ENCODE data around the gene ARID3C. TPM values are rescaled to one million over a fixed set of nuclear protein-coding genes. Genes with fewer than 3 reads are reported as not detected.
A peak's percentile ranks its signal among the peaks of the same experiment; 100 is the strongest.

ARID3C gene
- total RNA-seq, 2 donors from 2014 or later = not detected

DNA sequence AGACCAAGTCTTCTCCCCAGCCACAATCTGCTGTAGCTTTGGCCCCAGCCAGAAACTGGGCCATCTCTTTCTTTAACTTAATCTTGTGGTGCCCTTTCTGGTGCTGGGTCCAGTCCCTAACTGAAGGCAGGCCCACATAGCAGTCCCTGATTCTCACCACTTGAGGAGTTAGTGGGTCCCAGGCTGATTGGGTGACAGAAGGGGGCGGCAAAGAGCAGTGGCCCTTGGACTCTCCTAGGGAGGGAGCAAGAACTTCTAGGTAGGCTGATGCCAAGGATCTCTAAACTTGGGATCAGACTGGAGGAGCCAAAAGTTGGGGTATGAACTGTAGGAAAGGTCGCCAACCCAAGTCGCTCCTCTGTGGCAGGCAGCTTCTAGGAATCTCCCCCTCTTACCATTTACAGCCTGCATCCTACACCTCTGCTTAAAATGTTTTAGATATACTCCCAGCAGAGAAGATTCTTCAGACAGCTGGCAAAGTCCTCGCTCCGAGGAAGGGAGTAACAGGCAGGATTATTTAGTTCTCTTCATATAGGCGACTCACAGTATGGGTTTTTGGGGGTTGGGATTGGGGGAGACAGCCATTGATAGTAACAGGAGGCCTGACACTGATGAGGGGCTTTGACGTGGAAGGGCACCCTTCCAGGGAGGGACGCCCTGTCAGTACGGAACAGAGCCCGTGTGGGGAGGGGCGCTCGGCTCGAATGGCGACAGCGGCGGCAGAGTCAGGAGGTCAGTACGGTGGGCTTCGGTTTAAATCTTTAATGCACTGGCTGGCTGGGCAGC is 35.6 kb upstream of the ARID3C start:
- no peaks in the 10 kb centered on the region for H3K36me3 ChIP-seq (replicated peaks in 1 of 2; ENCODE audit: insufficient read depth in 1 of 2, low read depth in 2 of 2)
- H3K9me3 ChIP-seq = no peaks in the 10 kb centered on the region
- no peaks in the 10 kb centered on the region for H3K27me3 ChIP-seq
- H3K4me3 ChIP-seq = peak overlapping the region; percentile 18 to 78
- peaks cover 15% of the 10 kb centered on the region for H3K4me1 ChIP-seq
- peak overlapping the region; percentile 92 to 98 (median 96) for H3K27ac ChIP-seq
- DNase-seq (peak; percentile 87 to 93 (median 90)), ATAC-seq (peak; percentile 60)
- TF ChIP-seq POLR2A (IDR thresholded peaks at IDR 0.05) = peak in 2 of 3 donors; percentile 6 to 21
- TF ChIP-seq, protein P1, sequence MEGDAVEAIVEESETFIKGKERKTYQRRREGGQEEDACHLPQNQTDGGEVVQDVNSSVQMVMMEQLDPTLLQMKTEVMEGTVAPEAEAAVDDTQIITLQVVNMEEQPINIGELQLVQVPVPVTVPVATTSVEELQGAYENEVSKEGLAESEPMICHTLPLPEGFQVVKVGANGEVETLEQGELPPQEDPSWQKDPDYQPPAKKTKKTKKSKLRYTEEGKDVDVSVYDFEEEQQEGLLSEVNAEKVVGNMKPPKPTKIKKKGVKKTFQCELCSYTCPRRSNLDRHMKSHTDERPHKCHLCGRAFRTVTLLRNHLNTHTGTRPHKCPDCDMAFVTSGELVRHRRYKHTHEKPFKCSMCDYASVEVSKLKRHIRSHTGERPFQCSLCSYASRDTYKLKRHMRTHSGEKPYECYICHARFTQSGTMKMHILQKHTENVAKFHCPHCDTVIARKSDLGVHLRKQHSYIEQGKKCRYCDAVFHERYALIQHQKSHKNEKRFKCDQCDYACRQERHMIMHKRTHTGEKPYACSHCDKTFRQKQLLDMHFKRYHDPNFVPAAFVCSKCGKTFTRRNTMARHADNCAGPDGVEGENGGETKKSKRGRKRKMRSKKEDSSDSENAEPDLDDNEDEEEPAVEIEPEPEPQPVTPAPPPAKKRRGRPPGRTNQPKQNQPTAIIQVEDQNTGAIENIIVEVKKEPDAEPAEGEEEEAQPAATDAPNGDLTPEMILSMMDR (IDR thresholded peaks at IDR 0.05) = peak; percentile 73 to 96 (median 86)
- intact Hi-C loops (cut with DNase I) = no loop called here
- WGBS, 2 donors = 6 to 12% methylated on average over 18 of the region's 18 CpGs

DNA sequence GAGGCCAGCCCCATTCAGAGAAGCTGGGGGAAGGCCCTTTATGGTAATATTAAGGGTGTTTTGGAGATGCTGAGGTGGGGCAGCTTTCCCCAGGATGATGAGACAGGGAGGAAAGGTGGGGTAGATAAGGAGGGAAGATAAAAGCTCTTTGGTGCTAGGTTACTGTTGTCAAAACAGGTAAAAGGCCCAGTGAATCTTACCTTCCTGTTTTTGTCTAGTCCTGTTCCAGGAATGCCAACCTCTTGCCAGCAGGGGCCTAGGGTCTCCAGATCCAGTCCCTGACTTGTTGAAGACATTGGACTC is 34.4 kb upstream of the ARID3C start:
- Histone ChIP-seq H3K4me3 (no peak overlapping the region), H3K27ac (no peak overlapping the region), H3K36me3 (replicated peaks in 1 of 2; ENCODE audit: insufficient read depth in 1 of 2, low read depth in 2 of 2) (no peaks in the 10 kb centered on the region), H3K9me3 (no peaks in the 10 kb centered on the region), H3K4me1 (peaks cover 15% of the 10 kb centered on the region), H3K27me3 (no peaks in the 10 kb centered on the region)
- TF ChIP-seq, protein P1 (IDR thresholded peaks at IDR 0.05) = no peak
- no peak for TF ChIP-seq POLR2A (IDR thresholded peaks at IDR 0.05)
- ATAC-seq = no peak
- no peak for DNase-seq
- intact Hi-C loops (cut with DNase I) = no loop called here

DNA sequence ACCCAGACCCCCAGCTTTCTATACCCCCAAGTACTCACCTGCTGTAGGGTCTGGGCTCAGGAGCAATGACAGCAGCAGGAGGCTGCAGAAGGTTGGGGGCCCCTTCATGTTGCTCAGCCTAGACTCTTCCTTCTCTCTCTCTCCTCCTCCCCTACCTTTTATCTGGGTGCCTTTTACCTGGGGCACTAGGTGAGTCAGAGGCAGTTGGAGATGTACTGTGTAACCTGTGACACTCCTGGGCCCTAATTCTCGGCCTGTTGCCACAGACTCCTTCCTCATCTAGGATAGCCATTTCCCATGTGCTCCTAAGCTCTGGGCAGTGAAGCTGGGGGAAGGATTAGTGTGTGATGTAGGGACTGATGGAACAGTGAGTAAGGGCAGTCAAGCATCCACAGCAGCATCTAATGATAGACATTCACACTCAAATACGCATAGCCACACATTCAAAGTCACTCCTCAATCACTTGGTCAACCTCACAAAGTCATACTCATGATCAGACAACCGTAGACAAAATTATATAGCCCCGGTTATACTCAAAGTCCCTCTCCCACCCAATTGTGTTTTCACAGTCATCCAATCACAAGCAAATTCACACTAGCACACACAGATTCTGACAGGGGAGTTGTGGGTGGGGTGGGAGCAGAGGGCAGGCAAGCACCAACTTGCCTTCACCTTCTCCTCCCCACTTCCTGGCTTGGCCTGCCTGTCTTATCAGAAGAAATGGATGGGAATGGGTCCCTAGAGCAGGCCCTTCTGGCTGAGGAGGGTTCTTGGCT is 33.8 kb upstream of the ARID3C start, which contains the start of gene CCL27:
Gene CCL27 (minus strand): TSS at position 132 of the 777 bp plus-strand sequence. CDS start 24 bp downstream, at position 108.
- H3K27ac ChIP-seq = no peak within 1 kb of the TSS
- WGBS, 2 donors = 90 to 91% methylated on average over 4 of the region's 4 CpGs

DNA sequence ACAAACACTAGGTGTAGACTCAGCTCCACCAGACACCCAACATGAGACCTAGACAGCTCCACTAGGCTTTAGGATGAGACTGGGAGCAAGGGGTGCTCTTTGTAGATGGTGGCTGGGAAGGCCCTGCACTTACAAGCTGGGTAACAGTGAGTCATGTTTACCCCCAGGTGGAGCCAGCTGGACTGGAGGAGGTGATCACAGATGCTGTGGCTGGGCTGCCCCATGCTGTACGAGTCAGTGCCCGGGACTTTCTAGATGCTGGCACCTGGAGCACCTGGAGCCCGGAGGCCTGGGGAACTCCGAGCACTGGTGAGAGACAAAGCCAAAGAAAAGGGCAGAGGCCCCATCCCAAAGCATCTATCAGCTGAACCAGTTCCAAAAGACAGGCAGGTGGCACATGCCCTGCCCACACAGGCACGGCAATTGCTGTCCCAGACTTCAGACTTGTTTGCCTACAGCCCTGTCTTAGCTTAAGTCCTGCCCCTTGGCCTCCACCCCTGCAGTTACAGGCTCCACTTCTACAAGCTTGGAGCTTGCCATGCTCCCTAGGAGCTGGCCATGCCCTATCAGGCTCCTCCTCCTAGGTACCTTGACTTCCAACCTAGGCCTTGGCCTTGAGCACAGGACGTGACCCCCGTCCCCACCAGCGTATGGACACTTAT is 30.9 kb upstream of the ARID3C start:
- Histone ChIP-seq H3K27me3 (no peaks in the 10 kb centered on the region), H3K36me3 (replicated peaks in 1 of 2; ENCODE audit: insufficient read depth in 1 of 2, low read depth in 2 of 2) (no peaks in the 10 kb centered on the region), H3K4me1 (peaks cover 12% of the 10 kb centered on the region), H3K4me3 (no peak overlapping the region), H3K27ac (no peak overlapping the region), H3K9me3 (no peaks in the 10 kb centered on the region)
- no peak for ATAC-seq
- no peak for TF ChIP-seq POLR2A (IDR thresholded peaks at IDR 0.05)
- TF ChIP-seq, protein P1 (IDR thresholded peaks at IDR 0.05) = no peak
- peak in 3 of 4 donors; percentile 36 to 84 (median 41) for DNase-seq
- 60 to 85% methylated on average over 2 to 8 of the region's 8 CpGs for WGBS, 2 donors
- intact Hi-C loops (cut with DNase I) = no loop called here

More for the DNA sequence above, 33.8 kb upstream of the ARID3C start, which contains the start of gene CCL27:
- no peaks in the 10 kb centered on the region for H3K36me3 ChIP-seq (replicated peaks in 1 of 2; ENCODE audit: insufficient read depth in 1 of 2, low read depth in 2 of 2)
- no peak for TF ChIP-seq POLR2A (IDR thresholded peaks at IDR 0.05)
- TF ChIP-seq, protein P1 (IDR thresholded peaks at IDR 0.05) = no peak
- intact Hi-C loops (cut with DNase I) = no loop called here
- H3K27me3 ChIP-seq = no peaks in the 10 kb centered on the region
- H3K4me1 ChIP-seq = peaks cover 15% of the 10 kb centered on the region
- H3K4me3 ChIP-seq = no peak within 1 kb of the TSS
- no peaks in the 10 kb centered on the region for H3K9me3 ChIP-seq
- DNase-seq (no peak), ATAC-seq (no peak)

Data from body of pancreas (tissue), 4 donors.